ENCODE results near the gene PDZRN3. TPM values are rescaled to one million over a fixed set of nuclear protein-coding genes. Genes with fewer than 3 reads are reported as not detected.

The PDZRN3 gene
- total and polyA plus RNA-seq, 11 donors: 30.2 to 163 (median 76.7) TPM

- Histone ChIP-seq H3K4me1 (no peaks in the 10 kb centered on the region), H3K4me3 (no peak overlapping the region), H3K36me3 (peaks cover 0 to 44% (median 26%) of the 10 kb centered on the region in 9 donors), H3K9me3 (peaks cover 0 to 4% (median 0%) of the 10 kb centered on the region in 12 donors), H3K27ac (no peak overlapping the region), H3K27me3 (no peaks in the 10 kb centered on the region)
- intact Hi-C loops (cut with DNase I): no loop called here
- no peak for DNase-seq
- WGBS, 4 donors: 73 to 89% (median 80%) methylated on average over 15 of the region's 15 CpGs
- no peak for ATAC-seq
- TF ChIP-seq POLR2A (IDR thresholded peaks at IDR 0.05): no peak
These were observed 243.8 kb downstream of the PDZRN3 start for GRCh38 chr3:73380735-73381532.

- Histone ChIP-seq H3K27me3 (no peaks in the 10 kb centered on the region), H3K27ac (no peak overlapping the region), H3K4me3 (no peak overlapping the region), H3K36me3 (peaks cover 0 to 29% (median 16%) of the 10 kb centered on the region in 9 donors), H3K9me3 (peaks cover 0 to 4% (median 0%) of the 10 kb centered on the region in 12 donors), H3K4me1 (no peaks in the 10 kb centered on the region)
- WGBS, 4 donors: 58 to 71% (median 70%) methylated on average over 2 of the region's 2 CpGs
- DNase-seq: no peak
- no peak for ATAC-seq
- TF ChIP-seq CTCF (IDR thresholded peaks at IDR 0.05) (no peak), POLR2A (IDR thresholded peaks at IDR 0.05) (no peak)
- intact Hi-C loops (cut with DNase I): no loop called here
These were observed 245.3 kb downstream of the PDZRN3 start for GRCh38 chr3:73379465-73379864.

GRCh38 chr3:73378207-73378606, 246.5 kb downstream of the PDZRN3 start:
- no peaks in the 10 kb centered on the region for H3K27me3 ChIP-seq
- no peak for ATAC-seq
- TF ChIP-seq POLR2A (IDR thresholded peaks at IDR 0.05): no peak
- TF ChIP-seq CTCF (IDR thresholded peaks at IDR 0.05): no peak
- no peaks in the 10 kb centered on the region for H3K4me1 ChIP-seq
- intact Hi-C loops (cut with DNase I): no loop called here
- H3K9me3 ChIP-seq: peaks cover 0 to 8% (median 0%) of the 10 kb centered on the region in 12 donors
- no peak overlapping the region for H3K4me3 ChIP-seq
- DNase-seq: no peak
- WGBS, 4 donors: 70 to 88% (median 78%) methylated on average over 2 of the region's 2 CpGs
- no peak overlapping the region for H3K27ac ChIP-seq
- H3K36me3 ChIP-seq: peaks cover 0 to 17% (median 4%) of the 10 kb centered on the region in 9 donors

- Histone ChIP-seq H3K4me1 (peaks cover 0 to 8% (median 0%) of the 10 kb centered on the region in 12 donors), H3K27me3 (no peaks in the 10 kb centered on the region), H3K9me3 (peaks cover 0 to 19% (median 0%) of the 10 kb centered on the region in 12 donors), H3K4me3 (no peak overlapping the region), H3K36me3 (no peaks in the 10 kb centered on the region), H3K27ac (peak overlapping the region in 4 of 12 donors; percentile 12 to 68 (median 29))
- intact Hi-C loops (cut with DNase I): no loop called here
- DNase-seq (peak; percentile 59 to 78 (median 72)), ATAC-seq (peak; percentile 92 to 100 (median 98))
- WGBS, 4 donors: 59 to 74% (median 67%) methylated on average over 12 of the region's 12 CpGs
- no peak for TF ChIP-seq POLR2A (IDR thresholded peaks at IDR 0.05)
- no peak for TF ChIP-seq CTCF (IDR thresholded peaks at IDR 0.05)
These were observed 258.9 kb downstream of the PDZRN3 start for GRCh38 chr3:73365756-73366397.

All from heart left ventricle (tissue), 16 donors.